ENCODE data around the gene EEPD1.
A peak's percentile ranks its signal among the peaks of the same experiment; 100 is the strongest.

EEPD1 gene

DNA sequence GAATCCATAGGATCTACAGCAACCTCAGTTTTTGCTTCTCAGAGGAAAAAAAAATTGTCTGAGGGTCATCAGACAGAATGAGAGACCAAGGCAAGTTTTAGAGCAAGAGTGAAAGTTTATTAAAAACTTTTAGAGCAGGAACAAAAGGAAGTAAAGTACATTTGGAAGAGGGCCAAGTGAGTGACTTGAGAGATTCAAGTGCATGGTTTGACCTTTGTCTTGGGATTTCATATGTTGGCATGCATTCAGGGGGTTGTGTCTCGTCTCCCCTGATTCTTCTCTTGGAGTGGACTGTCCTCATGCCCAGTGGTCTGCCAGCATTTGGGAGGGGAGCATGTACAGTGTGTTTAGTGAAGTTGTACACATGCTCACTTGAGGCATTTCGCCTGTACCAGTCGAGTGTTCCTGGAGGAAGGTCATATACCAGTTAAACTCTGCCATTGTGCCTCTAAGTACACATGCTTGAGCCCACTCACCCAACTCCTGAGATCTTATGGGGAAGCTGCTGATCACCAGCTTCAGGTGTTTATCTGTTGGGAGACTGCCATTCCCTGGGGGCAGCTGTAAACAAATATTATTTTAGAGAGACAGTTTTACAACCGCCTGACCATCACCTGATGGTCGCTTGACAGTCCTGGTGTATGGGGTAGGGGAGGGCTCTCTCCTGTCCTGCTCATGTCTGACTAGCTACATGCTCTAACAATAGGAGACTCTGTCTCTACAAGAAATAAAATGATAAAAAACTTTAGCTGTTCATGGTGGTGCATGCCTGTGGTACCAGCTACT is 109.4 kb downstream of the EEPD1 start:
- peak; percentile 53 for DNase-seq

DNA sequence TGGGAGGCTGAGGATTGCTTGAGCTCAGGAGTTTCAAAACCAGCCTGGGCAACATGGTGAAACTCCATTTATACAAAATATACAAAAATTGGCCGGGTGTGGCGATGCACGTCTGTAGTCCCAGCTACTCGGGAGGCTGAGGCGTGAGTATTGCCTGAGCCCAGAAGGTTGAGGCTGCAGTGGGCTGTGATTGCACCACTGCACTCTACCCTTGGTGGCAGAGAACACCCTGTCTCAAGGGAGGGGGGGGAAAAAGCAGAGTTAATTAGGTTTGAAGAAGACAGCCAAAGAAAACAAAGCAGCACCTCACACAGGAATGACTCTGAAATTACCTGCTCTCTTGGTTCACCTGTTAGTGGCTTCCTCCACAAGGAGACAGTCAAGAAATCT is 110.0 kb downstream of the EEPD1 start:
- DNase-seq = no peak

DNA sequence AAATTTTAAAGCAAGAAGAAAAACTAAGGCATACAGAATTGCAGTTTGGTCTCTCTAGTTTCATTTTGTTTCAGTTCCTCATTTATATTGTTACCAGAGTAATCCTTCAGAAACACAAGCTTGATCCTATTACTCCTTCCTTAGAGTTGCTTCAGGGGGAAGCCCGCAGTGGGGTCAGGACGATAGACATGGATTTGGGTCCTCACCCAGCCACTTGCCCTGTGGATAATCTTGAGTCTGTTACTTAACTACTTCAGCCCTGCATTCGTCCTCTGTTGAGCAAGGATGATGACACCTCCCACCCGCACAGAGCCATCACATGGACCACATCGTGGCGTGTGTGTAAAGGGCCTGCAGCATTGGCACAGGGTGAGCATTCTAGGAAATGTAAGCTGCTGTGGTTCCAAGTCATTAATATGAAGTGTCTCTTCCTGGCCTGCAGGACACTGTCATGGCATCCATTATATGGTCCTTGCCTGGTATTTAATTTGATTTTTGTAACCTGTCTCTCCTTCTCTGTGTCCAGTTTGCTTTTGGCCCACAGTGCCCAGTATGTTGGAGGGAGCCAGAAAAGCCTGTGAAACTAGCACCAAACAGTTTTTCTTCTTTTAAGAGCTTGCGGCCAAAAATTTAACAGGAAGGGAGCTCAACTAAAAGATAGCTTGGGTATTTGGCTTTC is 111.2 kb downstream of the EEPD1 start:
- DNase-seq = peak; percentile 67

DNA sequence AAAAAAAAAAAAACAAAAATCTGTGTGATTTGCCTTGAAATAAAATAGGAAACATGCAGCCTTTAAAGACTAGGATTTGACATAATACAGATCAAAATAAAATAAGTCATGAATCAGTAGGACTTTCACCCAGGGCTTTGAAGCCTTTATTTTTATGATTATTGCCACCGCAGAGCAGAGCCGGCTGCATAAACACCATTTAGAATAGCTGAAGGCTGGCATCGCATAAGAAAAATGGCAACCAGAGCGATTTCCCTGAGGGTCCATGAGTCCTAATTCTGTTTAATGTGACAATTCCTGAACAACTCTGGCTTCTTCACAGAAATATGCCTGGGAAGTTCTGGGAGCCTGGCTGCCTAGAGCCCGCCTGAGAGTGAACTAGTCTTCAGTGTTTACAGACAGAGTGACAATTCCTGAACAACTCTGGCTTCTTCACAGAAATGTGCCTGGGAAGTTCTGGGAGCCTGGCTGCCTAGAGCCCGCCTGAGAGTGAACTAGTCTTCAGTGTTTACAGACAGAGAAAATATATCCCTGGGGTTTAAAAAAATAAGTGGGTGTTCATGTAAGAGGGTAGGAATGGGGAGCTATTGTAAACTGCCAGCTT is 112.0 kb downstream of the EEPD1 start:
- no peak for DNase-seq

DNA sequence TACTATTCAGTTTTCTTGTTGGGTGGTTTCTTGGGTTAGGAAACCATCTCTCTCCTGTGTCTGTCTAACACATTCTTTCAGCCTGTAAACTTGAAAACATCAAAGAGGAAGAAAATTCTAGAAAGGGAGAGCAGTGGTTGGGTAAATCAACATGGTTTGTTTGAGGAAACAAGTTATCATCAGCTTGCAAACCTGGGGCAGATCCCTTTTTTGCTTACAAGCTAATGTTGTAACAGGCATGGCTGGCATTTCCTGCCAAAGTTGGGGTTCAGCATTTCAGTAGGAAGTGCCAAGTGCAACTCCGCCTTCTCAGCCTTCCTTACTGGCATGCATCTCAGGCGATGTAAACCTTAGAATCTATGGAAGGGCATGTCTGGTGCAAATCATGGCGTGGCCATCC is 112.6 kb downstream of the EEPD1 start:
- peak; percentile 61 for DNase-seq

DNA sequence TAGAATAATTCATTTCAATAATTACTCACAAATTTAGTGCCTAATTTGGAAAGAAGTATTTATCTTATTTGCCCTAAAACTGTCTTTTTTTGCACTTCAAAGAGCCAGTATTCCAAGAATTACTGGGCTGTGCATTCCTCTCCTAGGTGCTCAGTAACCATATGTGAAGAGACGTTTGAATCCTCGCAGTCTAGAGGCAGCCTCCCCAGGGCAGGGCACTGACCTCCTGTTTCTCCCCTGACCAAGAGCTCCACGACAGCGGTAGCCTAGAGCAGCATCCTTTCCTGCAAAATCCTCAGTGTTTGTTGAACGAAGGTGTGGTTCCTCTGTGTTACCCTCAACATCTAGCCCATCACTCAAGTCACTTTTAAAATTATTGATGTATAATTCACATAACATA is 113.1 kb downstream of the EEPD1 start:
- DNase-seq = no peak

DNA sequence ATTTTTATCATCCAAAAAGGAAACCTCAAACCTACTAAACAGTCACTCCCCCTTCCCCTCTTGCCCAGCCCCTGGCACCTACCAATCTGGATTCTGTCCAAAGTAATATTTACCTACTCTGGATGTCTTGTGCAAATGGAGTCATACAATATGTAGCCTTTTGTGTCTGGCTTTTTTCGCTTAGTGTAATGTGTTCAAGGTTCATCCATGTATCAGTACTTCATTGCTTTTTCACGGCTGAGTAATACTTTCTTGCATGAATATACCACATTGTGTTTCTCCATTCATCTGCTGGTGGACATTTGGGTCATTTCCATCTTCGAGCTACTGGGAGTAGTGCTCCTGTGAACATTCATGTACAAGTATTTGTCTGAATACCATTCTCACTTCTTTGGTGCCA is 113.6 kb downstream of the EEPD1 start:
- DNase-seq = no peak

DNA sequence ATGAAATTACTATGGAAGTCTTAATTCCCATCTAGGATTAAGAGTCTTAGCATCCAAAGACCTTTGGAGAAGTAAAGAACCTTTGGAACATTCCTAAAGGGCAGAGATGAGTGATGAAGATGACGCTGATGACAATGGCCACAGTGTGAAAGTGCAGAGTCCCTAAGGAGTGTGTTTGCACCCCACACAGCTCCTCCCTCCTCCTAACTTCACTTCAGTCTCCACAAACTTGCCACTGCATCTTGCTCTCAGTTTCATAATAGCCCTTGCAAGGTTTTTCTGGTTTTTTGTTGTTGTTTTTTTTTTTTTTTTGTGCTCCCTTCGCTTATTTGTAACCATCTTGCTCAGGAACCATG is 119.1 kb downstream of the EEPD1 start:
- DNase-seq = no peak

DNA sequence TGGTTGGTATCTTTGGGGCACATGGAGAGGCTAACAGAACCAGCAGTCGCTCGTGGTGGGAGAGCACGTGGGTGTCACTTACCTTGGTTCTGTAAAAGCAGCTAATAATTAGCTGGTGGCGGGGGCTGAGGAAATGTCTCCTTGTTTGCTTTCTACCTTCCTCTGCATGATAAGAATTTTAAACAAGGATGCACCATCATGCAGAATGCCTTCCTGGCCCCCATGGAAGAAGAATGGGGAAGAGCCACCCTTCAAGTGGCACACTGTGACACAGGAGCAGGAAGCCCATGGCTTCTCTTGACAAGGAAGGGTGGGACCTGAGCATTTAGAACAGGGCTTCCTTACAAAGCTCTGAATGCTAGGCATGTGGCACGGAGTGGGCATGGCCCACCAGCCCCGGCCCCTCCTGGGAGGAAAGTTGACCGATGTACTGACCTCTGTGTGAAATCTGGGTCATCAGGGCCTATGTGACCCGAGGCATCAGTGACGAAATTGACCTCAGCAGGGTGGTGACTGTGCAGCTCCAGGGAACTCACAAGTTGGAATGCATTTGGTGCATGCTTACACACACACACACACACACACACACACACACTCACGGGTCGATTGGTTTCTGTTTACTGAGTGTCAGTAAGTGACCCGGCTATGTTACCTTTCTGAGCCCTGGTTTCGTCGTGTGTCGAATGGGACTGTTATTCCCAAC is 119.7 kb downstream of the EEPD1 start:
- DNase-seq = no peak

DNA sequence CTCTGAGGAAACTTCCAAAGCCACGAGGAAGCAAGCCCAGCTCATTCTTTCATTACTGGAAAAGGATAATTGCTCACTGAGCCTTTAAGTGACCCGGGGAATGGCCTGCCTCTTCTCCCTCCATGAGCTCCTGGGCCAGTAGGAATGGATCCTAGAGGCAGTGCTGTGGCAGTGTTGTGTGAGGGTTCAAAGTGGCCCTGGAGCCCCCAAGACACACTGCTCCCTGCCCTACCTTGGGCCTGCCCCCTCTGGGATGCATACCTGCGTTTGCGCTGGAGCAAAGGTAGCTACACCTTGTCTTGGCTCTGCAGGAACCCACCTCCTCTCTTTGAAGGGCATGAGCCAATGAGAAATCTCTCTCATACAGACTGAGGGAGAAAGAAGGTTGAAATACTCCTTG is 120.8 kb downstream of the EEPD1 start:
- DNase-seq = no peak

DNA sequence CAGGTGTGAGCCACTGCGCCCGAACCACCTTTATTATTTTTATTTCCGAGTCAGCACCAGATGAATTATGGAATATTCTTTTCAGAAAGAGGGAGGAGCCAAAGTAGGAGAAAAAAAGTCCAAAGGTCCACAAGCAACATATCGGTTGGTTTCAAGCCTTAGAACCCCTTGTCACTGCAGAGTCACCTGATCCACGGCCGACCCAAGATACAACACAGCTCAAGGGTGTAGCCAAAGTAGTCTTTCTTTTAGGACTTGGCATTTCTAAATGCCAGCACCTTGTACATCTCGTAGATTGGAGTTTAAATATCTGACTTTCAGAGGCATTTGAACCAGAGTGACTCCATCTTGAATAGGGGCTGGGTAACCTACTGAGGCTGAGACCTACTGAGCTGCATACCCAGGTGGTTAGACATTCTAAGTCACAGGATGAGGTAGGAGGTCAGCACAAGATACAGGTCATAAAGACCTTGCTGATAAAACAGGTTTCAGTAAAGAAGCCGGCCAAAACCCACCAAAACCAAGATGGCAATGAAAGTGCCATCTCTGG is 122.8 kb downstream of the EEPD1 start:
- DNase-seq = no peak

DNA sequence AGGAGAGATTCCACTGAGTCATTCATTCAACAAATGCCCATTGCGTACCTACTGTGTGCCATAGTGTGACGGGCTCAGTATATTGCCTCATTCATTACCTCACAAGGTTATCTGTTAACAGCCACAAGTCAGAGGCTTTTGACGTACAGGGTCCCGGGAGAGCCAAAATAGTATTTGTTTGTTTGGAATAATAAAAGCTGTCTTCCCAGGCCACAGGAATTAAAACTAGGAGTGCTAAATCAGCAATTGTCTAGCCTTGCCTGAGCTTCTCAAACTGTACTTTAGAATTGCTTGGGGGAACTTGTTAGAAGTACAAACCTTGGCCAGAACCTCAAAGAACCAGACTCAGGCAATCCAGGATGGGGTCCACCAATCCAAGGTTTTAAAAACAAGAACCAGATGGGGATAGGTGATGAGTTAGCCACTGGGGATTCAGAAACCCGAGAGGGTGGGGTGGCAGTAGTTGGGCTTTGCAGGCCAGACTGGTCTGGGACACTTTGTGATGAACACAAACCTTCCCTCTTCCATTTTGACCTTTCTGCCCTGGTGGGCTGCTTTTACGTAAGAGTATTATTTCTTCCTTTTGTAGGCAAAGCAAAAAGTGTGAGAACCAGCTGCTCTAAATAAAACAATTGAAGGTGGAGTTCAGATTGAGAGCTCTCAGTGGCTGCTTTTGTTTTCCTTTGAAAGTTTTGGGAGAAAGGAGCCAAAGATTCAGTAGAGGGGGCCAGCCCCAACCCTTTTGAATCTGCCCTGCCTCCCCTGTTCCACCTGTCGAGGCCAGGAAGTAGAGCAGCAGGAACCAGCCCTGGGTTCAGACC is 123.6 kb downstream of the EEPD1 start:
- no peak for DNase-seq

DNA sequence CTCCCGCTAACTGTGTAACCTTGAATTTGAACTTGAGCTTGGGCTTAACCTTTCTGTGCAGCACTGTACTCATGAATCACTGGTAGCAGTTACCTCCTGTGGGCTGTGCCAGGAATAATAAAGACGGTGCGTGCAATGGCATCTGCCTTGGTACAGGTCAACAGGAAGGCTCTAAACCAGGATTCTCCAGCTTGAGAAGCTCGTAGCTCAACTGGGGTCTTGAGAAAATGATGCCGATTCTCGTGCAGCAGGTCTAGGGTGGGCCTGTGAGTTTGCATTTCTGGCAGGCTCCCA is 124.1 kb downstream of the EEPD1 start:
- DNase-seq = no peak

DNA sequence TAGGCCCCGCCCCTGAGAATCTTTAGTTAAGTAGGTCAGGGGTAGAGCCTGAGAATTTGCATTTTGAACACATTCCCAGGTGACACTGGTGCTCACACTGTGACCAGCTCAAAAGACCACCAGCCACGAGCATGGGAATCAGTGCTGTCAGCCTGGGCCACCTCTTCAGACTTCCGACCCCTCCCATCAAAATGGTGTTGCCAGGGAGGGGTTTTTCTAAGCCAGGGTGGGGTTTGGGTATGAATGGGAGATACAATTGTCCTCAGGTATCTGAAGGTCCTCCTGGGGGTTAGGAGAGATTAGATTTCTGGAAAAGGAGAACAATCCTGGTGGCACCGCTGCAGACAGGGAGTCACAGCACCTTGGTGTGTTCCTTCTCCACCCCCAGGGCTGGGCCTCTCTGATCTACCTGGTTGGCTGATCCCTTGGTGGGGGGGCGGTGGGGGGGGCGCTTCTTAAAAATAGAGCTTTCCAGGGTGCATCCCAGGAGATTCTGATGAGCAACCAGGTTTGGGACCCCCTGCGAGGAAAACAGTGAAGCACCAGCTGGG is 125.1 kb downstream of the EEPD1 start:
- DNase-seq = no peak

DNA sequence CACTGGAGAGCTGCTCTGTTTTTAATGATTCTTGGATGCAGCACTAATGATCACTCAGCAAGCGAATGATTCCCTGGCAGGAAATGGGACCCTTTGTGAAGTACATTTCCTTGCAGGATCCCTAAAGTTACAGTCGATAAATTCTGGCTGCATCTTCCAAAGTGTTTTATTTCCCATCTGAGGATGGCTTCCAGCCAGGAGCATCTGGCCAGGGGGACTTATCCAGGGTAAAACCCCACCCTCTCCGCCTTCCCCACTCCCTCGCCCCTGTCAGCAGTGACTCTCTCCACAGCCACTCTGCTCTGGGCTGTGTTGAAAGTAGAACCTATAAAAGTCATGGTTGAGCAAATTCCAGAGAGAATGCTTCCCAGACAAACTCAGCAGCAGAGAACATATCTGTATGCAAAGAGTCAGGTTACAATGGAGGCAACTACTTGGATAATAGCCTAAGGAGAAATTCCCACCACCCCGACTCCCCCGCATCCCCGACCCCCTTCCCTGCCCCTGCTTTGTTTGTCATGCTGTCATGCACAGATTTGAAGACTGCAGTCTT is 125.6 kb downstream of the EEPD1 start:
- no peak for DNase-seq

DNA sequence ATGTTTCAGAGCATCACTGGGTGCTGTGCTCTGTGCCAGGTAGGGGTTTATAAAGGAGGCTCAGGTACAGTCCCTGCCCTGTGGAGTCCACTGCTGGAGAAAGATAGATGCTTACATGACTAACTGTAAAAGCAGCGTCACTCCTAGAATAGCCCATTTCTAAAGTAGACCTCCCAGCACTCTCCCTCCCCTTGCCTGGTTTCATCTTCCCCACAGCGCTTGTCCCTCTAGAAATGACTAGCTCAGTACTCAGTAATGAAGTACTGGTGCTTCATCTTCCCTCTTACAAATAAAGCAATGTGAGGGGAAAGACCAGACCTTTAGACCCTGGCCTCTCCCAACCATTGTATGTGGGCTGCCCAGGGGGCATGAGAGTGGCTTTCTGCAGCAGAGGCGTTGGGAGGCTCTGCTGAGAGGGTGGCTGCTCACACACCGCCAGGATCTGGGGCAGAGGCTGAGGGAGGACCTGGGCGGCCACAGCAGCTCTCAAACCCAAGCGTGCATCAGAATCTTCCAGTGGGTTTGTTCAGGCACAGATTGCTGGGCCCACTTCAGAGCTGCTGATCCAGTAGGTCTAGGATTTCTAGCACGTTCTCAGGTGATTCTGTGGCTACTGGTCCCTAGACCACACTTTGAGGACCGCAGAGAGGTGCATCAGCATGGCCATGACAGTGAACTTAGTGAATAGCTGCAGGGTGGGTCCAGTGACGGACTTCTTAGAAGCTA is 126.3 kb downstream of the EEPD1 start:
- DNase-seq = no peak

DNA sequence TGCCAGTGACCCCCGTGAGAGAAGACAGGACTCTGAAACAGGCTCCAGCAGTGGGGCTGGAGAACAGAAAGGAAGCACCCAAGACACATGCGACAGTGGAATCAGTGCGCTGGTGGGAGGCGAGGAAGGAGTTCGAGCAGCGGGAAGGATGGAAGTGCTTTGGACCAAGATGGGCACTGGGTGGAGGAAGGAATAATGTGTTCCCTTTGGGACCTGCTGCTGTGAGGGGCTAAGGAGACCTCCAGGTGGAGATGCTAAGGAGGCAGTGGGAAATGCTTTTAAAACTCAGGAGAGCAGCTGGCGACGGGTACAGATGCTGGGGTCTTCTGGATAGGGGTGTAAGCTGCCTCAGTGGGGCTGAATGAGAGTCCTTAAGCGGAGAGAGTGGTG is 126.9 kb downstream of the EEPD1 start:
- DNase-seq = no peak

DNA sequence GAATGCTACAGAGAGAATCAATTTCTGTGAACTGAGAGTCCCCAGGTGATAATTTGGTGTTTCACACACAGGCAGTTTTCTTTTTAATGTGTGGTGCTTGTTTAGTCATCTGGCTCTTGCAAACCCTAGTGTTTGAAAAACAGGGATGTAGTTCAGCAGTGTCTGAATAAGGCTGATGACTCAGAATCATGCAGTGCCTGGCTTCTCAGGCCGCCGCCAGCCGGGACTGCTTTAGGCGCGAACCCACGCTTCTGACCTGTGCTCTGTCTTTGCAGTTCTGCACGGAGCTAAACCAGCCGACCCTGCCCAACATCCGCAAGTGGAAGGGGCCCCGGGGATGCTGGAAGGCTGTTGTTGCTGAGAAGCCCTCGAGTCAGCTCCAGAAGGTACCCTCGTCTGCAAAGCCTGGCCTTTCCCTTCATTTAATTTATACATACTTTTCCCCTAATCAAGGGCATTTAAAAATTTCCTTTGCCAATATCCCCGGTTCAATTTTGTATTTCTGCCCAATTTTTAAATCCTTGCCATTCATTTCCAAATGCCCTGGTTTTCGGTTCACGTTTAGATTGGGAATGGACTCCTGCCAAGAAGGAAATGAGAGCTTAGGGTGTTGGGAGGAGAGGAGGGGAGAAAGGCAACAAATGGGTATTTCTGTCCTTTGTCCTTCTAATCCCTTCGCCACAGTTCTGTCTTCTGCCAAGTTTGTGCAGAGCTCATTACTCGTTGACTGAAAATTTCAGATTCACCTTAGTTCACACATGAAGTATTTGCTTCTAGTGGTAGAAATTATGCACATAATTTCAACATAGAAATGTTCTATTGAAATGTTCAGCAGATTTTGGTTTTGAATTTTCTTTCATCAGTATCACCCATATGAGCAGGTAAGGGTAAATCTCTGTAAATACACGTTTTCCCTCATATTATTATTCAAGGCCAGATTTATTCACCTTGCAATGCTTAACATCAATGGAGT is 128.1 kb downstream of the EEPD1 start:
- no peak for DNase-seq

DNA sequence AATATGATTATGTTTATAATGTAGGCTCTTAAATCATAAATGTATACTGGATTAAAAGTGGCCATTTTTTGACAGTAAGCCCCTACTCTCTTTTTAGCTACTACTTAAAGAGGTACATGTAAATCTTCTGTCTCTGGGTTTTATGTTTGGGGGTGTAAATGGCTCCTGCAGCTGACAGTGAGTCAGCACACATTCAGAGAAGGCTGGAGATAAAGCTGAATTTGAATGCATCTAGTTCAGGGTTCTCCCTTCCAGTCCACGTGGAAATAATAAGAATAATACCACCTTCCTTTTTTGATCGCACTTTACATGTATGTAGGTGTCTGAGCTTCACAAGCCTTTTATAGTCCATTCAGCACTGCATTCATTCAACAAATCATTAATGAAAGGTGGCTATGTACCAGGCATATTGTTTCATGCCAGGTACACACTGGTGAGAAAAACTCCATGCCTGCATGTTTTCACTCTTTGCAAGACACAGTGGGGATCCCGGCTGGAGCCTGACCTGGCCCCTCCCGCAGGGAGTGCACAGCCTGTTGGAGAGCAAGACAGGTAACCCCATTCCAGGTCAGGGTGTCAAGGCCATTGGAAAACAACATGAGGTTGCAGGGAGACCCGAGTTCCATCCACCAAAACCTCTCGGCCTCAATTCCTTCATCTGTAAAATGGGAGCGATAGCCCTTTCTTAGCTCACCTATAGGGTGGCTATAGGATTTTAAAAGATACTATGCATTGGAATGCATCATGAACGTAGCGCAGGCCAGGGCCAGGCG is 129.1 kb downstream of the EEPD1 start:
- peak; percentile 46 for DNase-seq
